OCI-LY3 (cell line): ENCODE data around the gene MED29.
A peak's percentile ranks its signal among the peaks of the same experiment; 100 is the strongest.

Experiments used
- H2AFZ ChIP-seq: fragments of 200-600, 300-600 bp; shearing (Covaris generic); 2 replicates; pipeline ENCODE4 v1.6.0; 2014; ENCODE audit warnings: antibody characterized with exemption, low read depth, low read length
- H3K27ac ChIP-seq: fragments of 200-600, 300-600 bp; sonication (generic); 2 replicates; pipeline ENCODE4 v1.5.1; 2014; ENCODE audit warnings: mild to moderate bottlenecking, low read length, moderate library complexity, mixed read lengths
- H3K27me3 ChIP-seq: fragments of 200-600, 300-600 bp; sonication (generic); 2 replicates; pipeline ENCODE4 v1.6.1; 2014; ENCODE audit warnings: low read depth, low read length, mixed read lengths
- H3K36me3 ChIP-seq: fragments of 200-600, 300-600 bp; sonication (generic); replicated peaks from 2 replicates; pipeline ENCODE3; 2014; ENCODE audit warnings: low read depth, low read length, mixed read lengths
- H3K4me1 ChIP-seq: fragments of 300-600, 200-600 bp; sonication (generic); 2 replicates; pipeline ENCODE4 v1.6.1; 2014; ENCODE audit warnings: low read length, mixed read lengths
- H3K4me2 ChIP-seq: fragments of 200-600, 300-600 bp; sonication (generic); 2 replicates; pipeline ENCODE4 v1.6.1; 2014; ENCODE audit warnings: low read length, mixed read lengths
- H3K4me3 ChIP-seq: fragments of 300-600, 200-600 bp; sonication (generic); 2 replicates; pipeline ENCODE4 v1.5.1; 2014; ENCODE audit warnings: antibody characterized with exemption, mild to moderate bottlenecking, low read length, moderate library complexity
- H3K79me2 ChIP-seq: fragments of 300-600, 200-600 bp; shearing (Covaris generic); 2 replicates; pipeline ENCODE4 v1.6.1; 2014; ENCODE audit warnings: mild to moderate bottlenecking, low read length, mixed read lengths
- H3K9ac ChIP-seq: fragments of 300-600, 200-600 bp; shearing (Covaris generic); 2 replicates; pipeline ENCODE4 v1.6.0; 2014; ENCODE audit warnings: mild to moderate bottlenecking, low read length, moderate library complexity
- H3K9me3 ChIP-seq: fragments of 200-600, 300-600 bp; shearing (Covaris generic); 2 replicates; pipeline ENCODE4 v1.6.1; 2014; ENCODE audit warnings: low read length, mixed read lengths; ENCODE audit not compliant: insufficient read depth
- H4K20me1 ChIP-seq: fragments of 200-600, 300-600 bp; sonication (generic); 2 replicates; pipeline ENCODE4 v1.6.1; 2016; ENCODE audit warnings: low read length, mixed read lengths; ENCODE audit not compliant: insufficient read depth
- EZH2phosphoT487 ChIP-seq: fragments of 200-600 bp; shearing (Covaris generic); IDR thresholded peaks from 2 replicates; pipeline ENCODE4 v1.6.1; 2018; ENCODE audit warnings: antibody characterized with exemption, mixed run types, low read depth
- TF ChIP-seq, protein P1 (sequence below): fragments of 200-600, 300-600 bp; sonication (generic); IDR thresholded peaks from 2 replicates; pipeline ENCODE4 v1.5.1; 2014; ENCODE audit warnings: antibody characterized with exemption, low read length, low read depth

The MED29 gene

GRCh38 chr19:39426170-39426569 is 35.0 kb downstream of the MED29 start:
- Histone ChIP-seq H3K9me3 (no peaks in the 10 kb centered on the region), H3K4me2 (no peak overlapping the region), H3K27ac (no peak overlapping the region), H3K4me1 (peaks cover 9% of the 10 kb centered on the region), H3K4me3 (no peak overlapping the region), H3K79me2 (no peaks in the 10 kb centered on the region), H4K20me1 (peaks cover 4% of the 10 kb centered on the region), H3K36me3 (peaks cover 24% of the 10 kb centered on the region), H2AFZ (no peak overlapping the region), H3K9ac (no peak overlapping the region), H3K27me3 (no peaks in the 10 kb centered on the region)
- TF ChIP-seq, protein P1, sequence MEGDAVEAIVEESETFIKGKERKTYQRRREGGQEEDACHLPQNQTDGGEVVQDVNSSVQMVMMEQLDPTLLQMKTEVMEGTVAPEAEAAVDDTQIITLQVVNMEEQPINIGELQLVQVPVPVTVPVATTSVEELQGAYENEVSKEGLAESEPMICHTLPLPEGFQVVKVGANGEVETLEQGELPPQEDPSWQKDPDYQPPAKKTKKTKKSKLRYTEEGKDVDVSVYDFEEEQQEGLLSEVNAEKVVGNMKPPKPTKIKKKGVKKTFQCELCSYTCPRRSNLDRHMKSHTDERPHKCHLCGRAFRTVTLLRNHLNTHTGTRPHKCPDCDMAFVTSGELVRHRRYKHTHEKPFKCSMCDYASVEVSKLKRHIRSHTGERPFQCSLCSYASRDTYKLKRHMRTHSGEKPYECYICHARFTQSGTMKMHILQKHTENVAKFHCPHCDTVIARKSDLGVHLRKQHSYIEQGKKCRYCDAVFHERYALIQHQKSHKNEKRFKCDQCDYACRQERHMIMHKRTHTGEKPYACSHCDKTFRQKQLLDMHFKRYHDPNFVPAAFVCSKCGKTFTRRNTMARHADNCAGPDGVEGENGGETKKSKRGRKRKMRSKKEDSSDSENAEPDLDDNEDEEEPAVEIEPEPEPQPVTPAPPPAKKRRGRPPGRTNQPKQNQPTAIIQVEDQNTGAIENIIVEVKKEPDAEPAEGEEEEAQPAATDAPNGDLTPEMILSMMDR = no peak

GRCh38 chr19:39427707-39428106 is 36.5 kb downstream of the MED29 start:
- H3K4me3 ChIP-seq = no peak overlapping the region
- H3K4me1 ChIP-seq = peaks cover 21% of the 10 kb centered on the region
- no peak for TF ChIP-seq EZH2phosphoT487
- TF ChIP-seq, protein P1 = no peak
- no peak overlapping the region for H3K27ac ChIP-seq
- H3K9me3 ChIP-seq = no peaks in the 10 kb centered on the region
- no peak overlapping the region for H3K9ac ChIP-seq
- H2AFZ ChIP-seq = no peak overlapping the region
- H3K4me2 ChIP-seq = no peak overlapping the region
- peaks cover 25% of the 10 kb centered on the region for H3K36me3 ChIP-seq
- H3K79me2 ChIP-seq = no peaks in the 10 kb centered on the region
- H4K20me1 ChIP-seq = peaks cover 6% of the 10 kb centered on the region
- H3K27me3 ChIP-seq = no peaks in the 10 kb centered on the region

DNA sequence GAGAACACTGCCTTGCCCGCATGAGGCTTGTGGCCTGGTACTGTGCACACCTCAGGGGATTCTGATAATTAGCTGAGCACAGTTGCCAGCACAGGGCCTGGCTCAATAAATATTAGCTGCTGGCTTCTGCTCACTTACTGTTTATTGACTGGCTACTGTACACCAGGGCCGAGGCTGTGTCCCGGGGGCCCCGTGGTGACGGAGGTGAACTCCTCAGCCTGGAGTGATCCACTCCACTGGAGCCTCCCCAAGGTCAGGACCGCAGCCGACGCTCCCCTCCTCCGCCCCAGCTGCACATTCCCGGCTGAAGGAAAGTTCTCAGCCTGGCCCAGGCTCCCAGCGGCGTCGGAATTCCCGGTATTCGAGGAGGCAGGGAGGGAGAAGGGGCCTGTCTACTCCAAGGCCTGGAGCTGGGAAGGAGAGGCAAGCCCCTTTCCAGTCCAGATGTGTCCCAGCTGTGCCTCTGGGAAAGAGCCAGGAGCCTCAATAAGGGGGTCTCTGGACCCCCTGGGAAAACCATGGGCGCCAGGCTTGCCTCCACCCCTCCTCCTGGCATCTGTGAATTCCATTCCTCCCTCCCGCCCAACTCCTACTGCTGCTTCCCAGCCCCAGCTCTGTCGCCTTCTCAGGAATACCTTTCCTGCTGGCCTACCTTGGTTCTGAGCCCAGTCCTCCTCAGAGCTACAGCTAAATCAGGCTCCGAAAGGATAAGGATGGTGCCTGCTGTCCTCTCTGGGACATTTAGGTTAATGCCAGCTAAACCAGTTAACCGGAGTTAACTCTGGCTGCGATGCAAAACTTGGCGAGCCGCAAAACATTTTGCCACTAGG is 37.3 kb downstream of the MED29 start:
- Histone ChIP-seq H2AFZ (no peak overlapping the region), H3K36me3 (peaks cover 26% of the 10 kb centered on the region), H3K9ac (no peak overlapping the region), H3K4me2 (no peak overlapping the region), H4K20me1 (peaks cover 12% of the 10 kb centered on the region), H3K9me3 (no peaks in the 10 kb centered on the region), H3K4me1 (peaks cover 28% of the 10 kb centered on the region), H3K4me3 (no peak overlapping the region), H3K27ac (no peak overlapping the region), H3K27me3 (no peaks in the 10 kb centered on the region), H3K79me2 (peaks cover 4% of the 10 kb centered on the region)
- TF ChIP-seq EZH2phosphoT487 = no peak
- TF ChIP-seq, protein P1 = no peak

DNA sequence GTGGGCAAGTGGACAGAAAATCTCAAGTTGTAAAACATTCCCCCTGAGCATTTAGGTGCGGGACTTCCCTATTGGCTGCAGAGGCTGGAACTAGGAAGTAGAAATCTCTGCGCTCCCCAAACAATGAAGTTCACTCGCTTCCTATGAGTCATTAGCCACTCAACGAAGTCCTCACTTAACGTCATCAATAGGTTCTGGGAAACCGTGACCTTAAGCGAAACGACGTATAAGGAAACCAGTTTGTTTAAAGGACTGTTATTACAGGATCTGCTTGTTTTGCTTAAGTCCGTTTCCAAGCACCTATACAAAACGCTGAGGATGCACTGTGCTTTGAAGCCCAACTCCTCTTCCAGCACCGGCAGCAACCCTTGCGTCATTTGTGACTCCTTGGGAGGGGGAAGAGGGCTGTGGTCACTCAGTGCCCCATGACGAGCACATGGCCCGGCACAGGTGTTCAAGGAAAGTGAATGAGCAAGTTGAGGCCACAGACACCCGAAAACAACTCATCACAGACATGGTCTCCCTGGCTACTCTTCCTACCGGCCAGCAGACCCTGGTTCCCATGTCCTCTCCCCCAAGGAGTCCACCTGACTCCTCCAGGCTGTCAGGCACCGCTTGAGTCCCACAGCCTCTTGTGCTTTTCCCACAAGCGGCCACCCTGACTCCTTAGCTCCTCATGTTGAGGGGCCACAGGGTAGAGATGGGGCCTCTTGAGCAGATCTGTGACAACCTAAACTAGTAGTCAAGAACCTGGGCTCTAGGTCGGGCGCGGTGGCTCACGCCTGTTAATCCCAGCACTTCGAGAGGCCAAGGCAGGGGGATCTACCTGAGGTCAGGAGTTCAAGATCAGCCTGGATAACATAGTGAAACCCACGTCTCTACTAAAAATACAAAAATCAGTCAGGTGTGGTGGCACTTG is 39.8 kb downstream of the MED29 start:
- peak overlapping the region; percentile 1; the same call in 1 of the 2 replicates for H3K4me3 ChIP-seq
- peak overlapping the region; percentile 55 for H3K4me2 ChIP-seq

More for the DNA sequence above, 39.8 kb downstream of the MED29 start:
- peaks cover 35% of the 10 kb centered on the region for H3K36me3 ChIP-seq
- H3K79me2 ChIP-seq = peaks cover 27% of the 10 kb centered on the region
- H3K27ac ChIP-seq = peak overlapping the region; percentile 73
- H3K9ac ChIP-seq = peak overlapping the region; percentile 3; the same call in 1 of the 2 replicates
- H3K9me3 ChIP-seq = no peaks in the 10 kb centered on the region
- TF ChIP-seq, protein P1 = no peak
- TF ChIP-seq EZH2phosphoT487 = no peak
- H3K4me1 ChIP-seq = peaks cover 42% of the 10 kb centered on the region
- no peaks in the 10 kb centered on the region for H3K27me3 ChIP-seq
- H4K20me1 ChIP-seq = peaks cover 24% of the 10 kb centered on the region
- H2AFZ ChIP-seq = no peak overlapping the region
